ENCODE data around the gene WNT5B. TPM values are rescaled to one million over a fixed set of nuclear protein-coding genes. Genes with fewer than 3 reads are reported as not detected.
A peak's percentile ranks its signal among the peaks of the same experiment; 100 is the strongest.
"Not testable (repeated sequence)": the region's sequence is repeated elsewhere in the genome, so short reads cannot be mapped to it uniquely, and the experiment has no call there.

The WNT5B gene
- polyA plus RNA-seq, 1 donor, result 34.3 TPM

- DNase-seq (ENCODE audit: low read depth), result peak; percentile 94
These were observed 61.6 kb downstream of the WNT5B start, which contains the start of gene ADIPOR2 for GRCh38 chr12:1690578-1691122. ADIPOR2 (plus strand) TSS chr12:1691070; CDS start chr12:1754344, 63,274 bp downstream.

DNA sequence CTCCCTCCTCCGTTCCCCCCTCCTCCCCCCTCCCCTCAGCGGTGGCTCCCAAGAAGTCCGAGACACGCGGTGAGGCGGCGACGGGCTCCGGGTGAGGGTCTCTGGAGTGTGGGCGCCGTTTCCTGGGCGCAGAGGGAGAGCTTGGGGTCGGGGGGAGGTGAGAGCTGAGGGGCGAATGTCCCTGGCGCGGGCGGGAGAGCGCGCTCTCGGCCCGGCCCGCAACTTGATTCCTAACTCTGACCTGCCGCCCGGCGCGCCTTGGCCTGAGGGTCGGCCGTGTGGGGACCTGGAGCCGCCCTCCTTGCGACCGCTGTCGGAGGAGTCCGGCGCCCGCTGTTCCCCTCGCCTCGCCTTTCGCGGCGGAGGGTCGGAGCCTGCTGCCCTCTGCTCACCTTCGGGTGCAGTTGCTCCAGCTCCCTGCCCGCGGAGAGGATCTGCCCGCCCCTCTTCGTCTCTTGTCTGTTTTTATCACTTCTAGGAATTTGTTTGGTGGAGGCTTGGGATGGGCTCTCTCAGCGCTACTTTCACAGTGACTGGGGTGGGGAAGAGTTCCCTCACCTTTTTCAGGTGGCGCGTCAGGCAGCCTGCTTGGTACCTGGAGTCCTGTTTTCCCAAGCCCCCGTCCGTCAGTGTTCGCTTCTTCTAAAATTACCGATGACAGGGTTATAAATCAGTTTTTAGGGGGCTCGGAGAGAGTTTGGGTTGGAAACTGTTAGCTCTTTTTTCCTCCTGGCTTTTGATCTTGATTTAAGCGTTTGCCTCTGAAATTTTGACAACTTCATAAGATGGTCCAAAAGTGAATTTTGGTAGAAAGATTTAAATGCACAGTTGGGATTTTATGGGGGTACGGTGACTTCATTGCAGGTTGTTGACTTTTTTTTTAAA, 62.3 kb downstream of the WNT5B start:
- DNase-seq (ENCODE audit: low read depth), result no peak

DNA sequence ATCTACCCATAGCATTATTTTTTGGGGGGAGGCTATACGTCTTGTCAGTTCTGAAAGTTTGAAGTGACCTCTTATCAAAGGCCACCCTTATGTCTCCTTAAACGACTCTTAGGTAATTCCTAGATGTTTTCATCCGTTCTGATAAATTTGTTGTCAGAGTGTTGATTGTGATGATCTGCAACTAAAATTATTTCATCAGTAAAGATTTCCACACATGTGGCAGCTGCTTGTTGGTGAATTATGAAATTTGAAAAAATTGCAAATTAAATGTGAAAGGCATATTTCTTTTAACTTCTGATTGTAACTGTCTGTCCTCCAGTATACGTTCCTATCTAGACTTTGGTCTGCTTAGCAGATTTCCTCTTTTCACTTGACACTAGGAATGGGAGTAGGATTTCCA, 63.2 kb downstream of the WNT5B start:
- DNase-seq (ENCODE audit: low read depth), result no peak

GRCh38 chr12:1692895-1693610, 64.0 kb downstream of the WNT5B start:
- no peak for DNase-seq (ENCODE audit: low read depth)

GRCh38 chr12:1695097-1695496, 66.1 kb downstream of the WNT5B start:
- not testable (repeated sequence) for DNase-seq (ENCODE audit: low read depth)

DNA sequence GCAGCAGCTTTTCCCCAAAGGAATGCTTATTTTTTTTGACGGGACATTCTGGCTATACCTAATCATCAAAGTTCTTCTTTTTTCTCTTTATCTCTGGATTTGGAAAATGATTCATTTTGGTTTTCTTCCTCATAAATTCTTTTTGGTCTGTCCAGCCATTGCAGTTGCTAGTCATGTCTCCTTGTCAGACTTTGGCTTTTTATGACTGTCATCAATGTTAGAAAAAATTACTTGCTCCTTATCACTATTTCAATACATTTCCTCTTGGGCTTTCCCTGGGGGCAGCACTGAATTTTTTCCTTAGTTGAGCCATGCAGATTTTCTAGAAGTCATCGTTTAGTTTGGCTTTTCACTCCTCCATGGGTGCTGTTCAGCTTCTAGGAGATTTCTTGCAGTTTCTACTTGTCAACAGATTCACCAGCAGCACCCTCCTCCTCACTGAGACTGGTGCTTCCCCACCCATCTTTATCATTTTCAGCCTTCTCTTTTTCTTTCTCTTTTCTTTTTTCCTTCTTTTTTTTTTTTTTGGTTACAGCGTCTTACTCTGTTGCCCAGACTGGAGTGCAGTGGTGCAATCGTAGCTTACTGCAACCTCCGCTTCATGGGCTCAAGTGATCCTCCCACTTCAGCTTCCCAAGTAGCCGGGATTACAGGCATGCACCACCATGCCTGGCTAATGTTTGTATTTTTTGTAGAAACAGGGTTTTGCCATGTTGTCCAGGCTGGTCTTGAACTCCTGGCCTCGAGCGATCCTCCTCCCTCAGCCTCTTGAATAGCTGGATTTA, 67.0 kb downstream of the WNT5B start:
- DNase-seq (ENCODE audit: low read depth), result no peak

GRCh38 chr12:1696800-1697199, 67.8 kb downstream of the WNT5B start:
- no peak for DNase-seq (ENCODE audit: low read depth)

Other genes starting within 250 kb of the WNT5B start
- gene FBXL14, start 34.6 kb upstream of the WNT5B start, polyA plus RNA-seq (ENCODE audit: insufficient read length), result 4.5 TPM
- 24.3 TPM for gene ADIPOR2, start 61.8 kb downstream of the WNT5B start, polyA plus RNA-seq (ENCODE audit: insufficient read length)
- gene LRTM2, start 191.3 kb downstream of the WNT5B start, polyA plus RNA-seq (ENCODE audit: insufficient read length), result 0.81 TPM